H1 (cell line): Measurements from ENCODE around the gene C1S. TPM values are rescaled to one million over a fixed set of nuclear protein-coding genes. Genes with fewer than 3 reads are reported as not detected.

ENCODE experiments used
- POLR2A ChIP-seq, 2 experiments: IDR thresholded peaks; 1 replicate in 1 of 2; 2 replicates in 1 of 2; pipeline ENCODE4 v1.6.1; 2011; ENCODE audit warnings: low read depth in 2 of 2, low read length in 2 of 2, mild to moderate bottlenecking in 2 of 2; ENCODE audit errors: control extremely low read depth in 1 of 2
- TAF7 ChIP-seq: optimal IDR thresholded peaks from 2 replicates; pipeline ENCODE3; 2011; ENCODE audit warnings: low read depth, mild to moderate bottlenecking, inconsistent platforms, low read length, moderate library complexity, borderline replicate concordance
- TCF12 ChIP-seq: IDR thresholded peaks from 2 replicates; pipeline ENCODE4 v1.6.1; 2011; ENCODE audit warnings: low read depth, mild to moderate bottlenecking, low read length
- polyA plus RNA-seq, 7 experiments: library from polyadenylated mRNA; depleted of rRNA in 3 of 7; stranded (reverse) in 5 of 7; unstranded in 2 of 7; fragments of >200 nt in 5 of 7; fragments of 200-250 nt in 2 of 7; gene quantifications; 1 replicate in 5 of 7; 2 replicates in 1 of 7; 4 replicates in 1 of 7; pipeline versions ENCODE4 v1.2.1 to v1.2.3, GENCODE V29; 2011 to 2013; ENCODE audit warnings: missing spikeins in 2 of 7, mixed read lengths in 2 of 7
- total RNA-seq: library from RNA; stranded (reverse); fragmentation: NEBNext Ultra II Directional; extraction: Animal tissue kit (Norgen Biotek cat#: 25700); gene quantifications from 2 replicates; pipeline ENCODE4 v1.2.1, GENCODE V29; 2021

The C1S gene
- total and polyA plus RNA-seq, 2 of the 8 experiments (the other 6 are each of a cell fraction or from before 2014, with no cell fraction given), result 4.4 to 7.3 TPM

- TF ChIP-seq POLR2A (IDR thresholded peaks at IDR 0.05; ENCODE audit: control extremely low read depth in 1 of 2, low read depth in 2 of 2, low read length in 2 of 2), result no peak
- no peak for TF ChIP-seq TAF7
- no peak for TF ChIP-seq TCF12
These were observed 50.1 kb downstream of the C1S start (continued) for GRCh38 chr12:7110661-7111060.
